Muscle layer of colon (tissue), 2 donors: ENCODE measurements around the gene WDR54.
"Not testable (repeated sequence)": the region's sequence is repeated elsewhere in the genome, so short reads cannot be mapped to it uniquely, and the experiment has no call there.

Experiments used
- H3K27ac ChIP-seq: one replicate; pipeline ENCODE4 v1.7.0; 2013; ENCODE audit warnings: low read depth, mild to moderate bottlenecking, low read length, moderate library complexity
- H3K27me3 ChIP-seq, 2 donors: one replicate each; pipeline ENCODE4 v1.7.0; 2013; ENCODE audit warnings: low read length in 2 of 2, mild to moderate bottlenecking in 2 of 2; ENCODE audit not compliant: insufficient read depth in 2 of 2, control insufficient read depth in 1 of 2
- H3K36me3 ChIP-seq: one replicate; pipeline ENCODE4 v1.7.0; 2013; ENCODE audit warnings: mild to moderate bottlenecking, low read length; ENCODE audit not compliant: insufficient read depth
- H3K4me1 ChIP-seq: one replicate; pipeline ENCODE4 v1.7.0; 2013; ENCODE audit warnings: mild to moderate bottlenecking, low read length; ENCODE audit not compliant: insufficient read depth
- H3K4me3 ChIP-seq, 2 donors: one replicate each; pipeline ENCODE4 v1.7.0; 2013; ENCODE audit warnings: low read length in 2 of 2, low read depth in 1 of 2, mild to moderate bottlenecking in 1 of 2, moderate library complexity in 1 of 2
- H3K9ac ChIP-seq: one replicate; pipeline ENCODE4 v1.7.0; 2013; ENCODE audit warnings: low read length
- H3K9me3 ChIP-seq: one replicate; pipeline ENCODE4 v1.7.0; 2013; ENCODE audit warnings: mild to moderate bottlenecking, low read length
- donor health status: abdominal sarcoma.
- donor health status: Adenocarcinoma of cecum.

WDR54 gene

GRCh38 chr2:74447230-74447999, 25.9 kb downstream of the WDR54 start:
- Histone ChIP-seq H3K9ac (no peak overlapping the region), H3K27me3 (peaks cover 0 to under 1% of the 10 kb centered on the region in 2 donors), H3K9me3 (no peaks in the 10 kb centered on the region), H3K4me1 (no peaks in the 10 kb centered on the region), H3K27ac (no peak overlapping the region), H3K4me3 (no peak overlapping the region), H3K36me3 (no peaks in the 10 kb centered on the region)

DNA sequence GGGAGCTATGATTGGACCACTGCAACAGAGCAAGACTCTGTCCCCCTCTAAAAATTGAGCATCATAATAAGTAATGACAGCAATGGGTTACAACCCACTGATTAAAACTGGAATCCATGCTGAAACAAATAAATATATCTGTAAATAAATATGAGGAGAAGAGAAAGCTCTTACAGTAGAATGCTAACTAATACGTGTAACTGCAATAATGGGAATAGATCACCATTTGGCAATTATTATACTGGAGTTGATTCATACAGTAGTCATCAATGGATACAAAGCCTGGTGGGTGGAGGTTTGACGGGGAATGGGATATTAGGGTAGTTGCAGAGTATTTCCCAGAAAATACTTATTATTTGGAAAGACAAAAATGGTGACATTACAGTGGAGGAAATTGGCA, 27.2 kb downstream of the WDR54 start:
- H3K4me1 ChIP-seq, result no peaks in the 10 kb centered on the region

DNA sequence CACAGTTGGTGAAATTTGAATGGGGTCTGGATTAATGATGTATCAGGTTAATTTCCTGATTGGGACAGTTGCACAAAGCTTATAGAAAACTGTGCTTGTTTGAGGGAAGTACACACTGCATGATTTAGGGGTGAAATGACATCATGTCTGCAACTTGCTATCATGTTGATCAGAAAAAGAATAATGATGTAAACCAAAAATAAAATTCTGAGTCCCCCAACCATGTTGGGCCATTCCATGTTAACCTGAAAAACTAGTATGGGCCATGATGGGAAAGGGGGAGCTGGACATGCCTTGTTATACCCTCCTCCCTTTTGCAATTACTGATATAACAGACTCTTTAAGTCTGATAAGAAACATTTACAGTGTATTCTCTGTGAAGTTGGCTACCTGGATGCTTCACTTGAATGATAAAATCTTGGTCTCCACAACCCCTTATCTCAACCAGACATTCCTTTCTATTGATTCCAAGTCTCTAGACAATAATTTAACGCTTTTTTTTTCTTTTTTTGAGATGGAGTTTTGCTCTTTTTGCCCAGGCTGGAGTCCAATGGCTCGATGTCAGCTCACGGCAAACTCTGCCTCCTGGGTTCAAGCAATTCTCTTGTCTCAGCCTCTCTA, 29.1 kb downstream of the WDR54 start:
- H3K9me3 ChIP-seq, result no peaks in the 10 kb centered on the region
- H3K36me3 ChIP-seq, result no peaks in the 10 kb centered on the region
- no peaks in the 10 kb centered on the region for H3K27me3 ChIP-seq
- H3K9ac ChIP-seq, result no peak overlapping the region
- H3K4me3 ChIP-seq, result no peak overlapping the region
- H3K4me1 ChIP-seq, result peaks cover 6% of the 10 kb centered on the region
- no peak overlapping the region for H3K27ac ChIP-seq

More for the DNA sequence above, 27.2 kb downstream of the WDR54 start:
- Histone ChIP-seq H3K27ac (no peak overlapping the region), H3K36me3 (no peaks in the 10 kb centered on the region), H3K9me3 (no peaks in the 10 kb centered on the region), H3K27me3 (no peaks in the 10 kb centered on the region), H3K4me3 (no peak overlapping the region), H3K9ac (no peak overlapping the region)

- Histone ChIP-seq H3K4me3 (peak within 1 kb of the TSS; percentile 73 to 84), H3K27ac (peak within 1 kb of the TSS; percentile 77), H3K9me3 (no peaks in the 10 kb centered on the region), H3K9ac (peak within 1 kb of the TSS; percentile 71), H3K4me1 (peaks cover 32% of the 10 kb centered on the region), H3K27me3 (no peaks in the 10 kb centered on the region), H3K36me3 (no peaks in the 10 kb centered on the region)
Observed at GRCh38 chr2:74454654-74455511, 33.4 kb downstream of the WDR54 start, which contains the start of gene INO80B. Gene INO80B, plus strand, starts transcription at chr2:74455087. Its CDS starts 30 bp downstream, at chr2:74455117.

DNA sequence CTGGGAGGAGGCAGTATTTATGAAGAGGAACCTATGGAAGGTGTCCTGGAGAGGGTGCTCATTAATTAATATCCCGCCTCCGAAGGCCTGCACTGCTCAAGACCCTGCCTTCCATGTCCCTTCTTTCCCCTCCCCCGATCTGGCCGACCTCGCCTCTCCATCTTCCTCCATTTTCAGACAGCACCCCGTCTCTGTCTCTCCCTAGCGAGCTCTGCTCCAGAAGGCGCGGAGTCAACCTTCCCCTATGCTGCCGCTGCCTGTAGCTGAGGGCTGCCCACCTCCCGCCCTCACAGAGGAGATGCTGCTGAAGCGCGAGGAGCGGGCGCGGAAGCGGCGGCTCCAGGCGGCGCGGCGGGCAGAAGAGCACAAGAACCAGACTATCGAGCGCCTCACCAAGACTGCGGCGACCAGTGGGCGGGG, 35.6 kb downstream of the WDR54 start:
- H3K9me3 ChIP-seq, result no peaks in the 10 kb centered on the region
- H3K27ac ChIP-seq, result peak overlapping the region; percentile 99
- H3K27me3 ChIP-seq, result no peaks in the 10 kb centered on the region
- H3K36me3 ChIP-seq, result peaks cover 1% of the 10 kb centered on the region
- peak overlapping the region; percentile 4 for H3K9ac ChIP-seq
- H3K4me1 ChIP-seq, result peaks cover 32% of the 10 kb centered on the region
- H3K4me3 ChIP-seq, result peak overlapping the region; percentile 92 to 98

GRCh38 chr2:74457549-74458131, 36.1 kb downstream of the WDR54 start:
- Histone ChIP-seq H3K4me1 (peaks cover 32% of the 10 kb centered on the region), H3K4me3 (peak overlapping the region; percentile 92 to 98), H3K9me3 (no peaks in the 10 kb centered on the region), H3K27ac (peak overlapping the region; percentile 99), H3K9ac (peak overlapping the region; percentile 70), H3K27me3 (no peaks in the 10 kb centered on the region), H3K36me3 (peaks cover 6% of the 10 kb centered on the region)

- peak within 1 kb of the TSS; percentile 99 for H3K27ac ChIP-seq
- peaks cover 13% of the 10 kb centered on the region for H3K36me3 ChIP-seq
- no peaks in the 10 kb centered on the region for H3K27me3 ChIP-seq
- peaks cover 32% of the 10 kb centered on the region for H3K4me1 ChIP-seq
- peak within 1 kb of the TSS; percentile 70 for H3K9ac ChIP-seq
- H3K9me3 ChIP-seq, result no peaks in the 10 kb centered on the region
- H3K4me3 ChIP-seq, result peak within 1 kb of the TSS; percentile 92 to 98
Observed at GRCh38 chr2:74458132-74458937, 36.8 kb downstream of the WDR54 start, which contains the start of gene WBP1. Gene WBP1, plus strand, starts transcription at chr2:74458438. Its CDS starts 165 bp downstream, at chr2:74458603.

DNA sequence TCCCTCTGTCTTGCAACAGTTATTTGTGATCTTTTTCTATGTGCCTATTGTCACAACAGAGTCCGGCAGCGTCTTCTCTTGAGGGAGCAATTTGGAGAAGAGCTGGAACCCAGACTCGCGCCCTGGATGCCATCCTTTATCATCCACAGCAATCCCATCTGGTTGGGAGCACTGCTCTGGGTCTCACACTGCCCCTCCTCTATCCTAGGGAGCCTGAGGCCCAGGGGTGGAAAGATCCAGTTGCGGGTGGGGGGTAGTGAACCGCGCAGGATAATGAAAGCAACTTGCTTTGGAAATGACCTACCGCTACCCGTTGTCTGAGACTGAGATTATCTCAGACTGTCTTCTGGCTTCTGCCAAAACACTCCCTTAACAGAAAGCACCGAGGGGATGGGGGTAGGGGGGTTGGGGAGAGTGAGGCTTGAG, 37.4 kb downstream of the WDR54 start:
- Histone ChIP-seq H3K9ac (peak overlapping the region; percentile 47), H3K9me3 (no peaks in the 10 kb centered on the region), H3K4me3 (peak overlapping the region; percentile 62 to 77), H3K36me3 (peaks cover 13% of the 10 kb centered on the region), H3K4me1 (peaks cover 32% of the 10 kb centered on the region), H3K27me3 (no peaks in the 10 kb centered on the region), H3K27ac (peak overlapping the region; percentile 61)

GRCh38 chr2:74459503-74460118, 38.1 kb downstream of the WDR54 start:
- H3K9ac ChIP-seq, result not testable (repeated sequence)

GRCh38 chr2:74460187-74460586, 38.7 kb downstream of the WDR54 start:
- not testable (repeated sequence) for H3K9me3 ChIP-seq, H3K4me3 ChIP-seq, H3K27me3 ChIP-seq, H3K9ac ChIP-seq, H3K27ac ChIP-seq
- H3K4me1 ChIP-seq, result peaks cover 38% of the 10 kb centered on the region
- H3K36me3 ChIP-seq, result peaks cover 13% of the 10 kb centered on the region

More at GRCh38 chr2:74459503-74460118, 38.1 kb downstream of the WDR54 start:
- H3K4me1 ChIP-seq, result peaks cover 38% of the 10 kb centered on the region
- H3K4me3 ChIP-seq, H3K27me3 ChIP-seq, H3K27ac ChIP-seq, H3K9me3 ChIP-seq: not testable (repeated sequence)
- peaks cover 13% of the 10 kb centered on the region for H3K36me3 ChIP-seq
